ENCODE measurements around the gene MGAT5. TPM values are rescaled to one million over a fixed set of nuclear protein-coding genes. Genes with fewer than 3 reads are reported as not detected.

MGAT5 gene
- polyA plus RNA-seq, 1 donor, result 46.5 TPM

GRCh38 chr2:134231301-134231964 lies 22.4 kb upstream of the MGAT5 start:
- no peak for DNase-seq

DNA sequence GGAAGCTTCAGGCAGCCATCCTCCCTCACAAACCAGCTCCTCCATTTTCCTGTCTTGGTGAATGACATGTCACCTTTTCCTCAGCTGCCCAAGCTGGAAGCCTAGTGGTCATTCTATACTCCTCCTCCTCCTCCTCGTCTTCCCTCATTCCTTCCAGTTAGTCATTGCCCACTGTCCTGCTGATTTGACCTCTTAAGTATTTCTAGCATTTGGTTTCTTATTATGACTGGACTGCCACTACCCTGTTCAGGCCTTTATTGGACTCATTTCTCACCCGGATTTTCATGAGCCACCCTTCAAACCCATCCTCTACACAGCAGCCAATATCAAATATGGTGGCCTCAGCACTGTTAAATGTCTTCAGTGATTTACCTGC lies 21.9 kb upstream of the MGAT5 start:
- no peak for DNase-seq

DNA sequence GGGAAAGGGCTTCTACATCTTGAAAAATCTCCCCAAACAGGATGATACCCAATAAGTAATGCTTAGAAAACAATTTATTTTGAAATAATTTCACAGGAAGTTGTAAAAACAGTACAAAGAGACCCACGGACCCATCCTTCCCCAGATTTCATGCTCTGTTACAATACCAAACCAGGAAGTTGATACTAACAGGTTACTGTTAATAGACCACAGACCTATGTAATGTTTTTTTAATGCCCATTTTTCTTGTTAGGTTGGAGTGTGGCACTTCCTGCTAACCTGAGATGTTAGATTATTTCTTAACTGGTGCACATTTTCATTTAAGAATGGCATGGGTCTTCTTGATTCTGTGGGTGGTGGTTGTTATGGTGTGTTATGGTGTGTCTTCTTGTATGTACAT lies 21.4 kb upstream of the MGAT5 start:
- DNase-seq, result no peak

GRCh38 chr2:134232868-134233727 lies 20.8 kb upstream of the MGAT5 start:
- DNase-seq, result no peak

DNA sequence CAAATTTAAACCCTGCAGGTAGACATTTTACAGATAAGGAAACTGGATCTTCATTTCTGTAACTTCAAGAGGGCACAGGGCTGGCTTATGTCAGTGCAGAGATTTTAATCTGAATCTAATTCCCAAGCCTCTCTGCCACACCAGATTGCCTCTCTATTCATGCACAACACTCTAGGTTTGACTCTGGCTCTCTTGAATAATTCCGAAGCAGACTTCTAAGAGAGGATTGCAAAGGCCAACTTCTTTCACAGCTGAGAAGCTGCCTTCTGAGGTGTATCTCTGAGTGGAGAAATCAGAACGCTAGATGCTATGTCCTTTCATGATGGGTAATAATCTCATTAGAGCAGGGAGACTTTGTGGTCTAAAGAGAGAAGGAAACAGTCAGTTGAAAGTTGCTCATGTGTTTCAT lies 20.1 kb upstream of the MGAT5 start:
- DNase-seq, result no peak

DNA sequence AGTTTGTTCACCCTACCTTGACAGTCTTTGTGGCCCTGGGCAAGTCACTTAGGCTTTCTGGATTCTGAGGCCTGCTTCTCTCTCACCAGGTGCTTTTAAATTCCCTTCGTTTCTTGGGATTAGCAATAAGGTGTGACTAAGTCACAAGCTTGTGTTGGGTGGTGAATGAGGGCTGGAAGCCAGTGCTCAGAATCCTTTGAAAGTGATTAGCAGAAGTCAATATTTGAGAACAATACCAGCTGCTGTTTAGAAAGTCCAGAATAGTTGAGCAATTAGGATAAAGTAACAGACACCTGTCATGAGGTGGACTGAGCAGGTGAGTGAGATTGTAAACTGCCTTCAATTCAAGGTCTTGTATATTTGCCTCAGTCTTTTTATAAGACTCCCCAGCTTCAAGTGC lies 19.3 kb upstream of the MGAT5 start:
- no peak for DNase-seq

DNA sequence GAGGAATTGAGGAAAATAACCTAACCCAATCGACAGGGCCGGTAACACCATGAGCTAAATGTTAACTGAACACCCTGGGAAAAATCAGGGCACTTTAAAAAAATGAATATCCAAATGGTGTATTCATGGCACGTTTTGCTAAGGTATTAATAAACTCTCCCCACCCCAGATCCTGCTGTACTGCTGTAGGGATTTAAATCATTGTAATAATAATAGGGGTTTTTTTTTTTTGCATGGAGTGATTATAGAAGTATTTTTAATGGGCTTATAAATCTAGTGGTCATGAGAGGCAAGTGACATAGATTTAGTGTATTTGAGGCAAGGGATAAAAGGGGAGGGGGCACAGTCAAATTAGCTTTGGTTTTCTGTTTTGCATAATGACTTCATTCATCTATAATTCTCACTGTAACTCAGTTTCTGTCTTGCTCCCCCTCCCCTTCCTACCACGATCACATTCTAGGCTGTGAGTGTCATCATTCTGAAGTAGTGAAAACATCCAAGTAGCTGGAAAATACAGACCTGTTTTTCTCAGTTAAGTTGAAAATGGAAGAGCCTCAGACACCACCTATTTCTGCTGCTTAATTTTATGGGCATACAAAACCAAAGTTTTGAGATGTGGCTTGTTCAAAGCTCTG lies 18.2 kb upstream of the MGAT5 start:
- DNase-seq, result no peak

- DNase-seq, result no peak
Measured at GRCh38 chr2:134238371-134238770, 15.5 kb upstream of the MGAT5 start.

DNA sequence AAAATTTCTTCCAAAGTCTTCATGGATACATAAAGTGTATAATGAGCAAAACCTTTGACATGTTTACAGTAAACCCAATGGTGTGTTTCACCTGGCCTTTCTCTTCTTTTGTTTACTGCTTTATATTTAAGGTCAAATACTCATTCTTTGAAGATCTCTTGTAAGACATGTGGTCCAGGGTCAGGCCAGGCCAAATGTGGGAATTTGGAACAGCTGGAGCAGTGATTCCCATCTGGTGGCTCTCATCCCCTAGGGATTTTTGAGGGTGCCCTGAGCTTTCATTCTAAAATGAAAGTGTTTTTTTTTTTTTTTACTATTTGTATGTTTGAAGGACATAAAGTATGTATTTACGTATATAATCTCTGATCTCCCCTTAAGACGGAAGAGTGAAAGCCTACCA lies 13.8 kb upstream of the MGAT5 start:
- no peak for DNase-seq

GRCh38 chr2:134241911-134242310 lies 12.0 kb upstream of the MGAT5 start:
- no peak for DNase-seq

- DNase-seq, result no peak
Measured at GRCh38 chr2:134243244-134243643, 10.6 kb upstream of the MGAT5 start.

DNA sequence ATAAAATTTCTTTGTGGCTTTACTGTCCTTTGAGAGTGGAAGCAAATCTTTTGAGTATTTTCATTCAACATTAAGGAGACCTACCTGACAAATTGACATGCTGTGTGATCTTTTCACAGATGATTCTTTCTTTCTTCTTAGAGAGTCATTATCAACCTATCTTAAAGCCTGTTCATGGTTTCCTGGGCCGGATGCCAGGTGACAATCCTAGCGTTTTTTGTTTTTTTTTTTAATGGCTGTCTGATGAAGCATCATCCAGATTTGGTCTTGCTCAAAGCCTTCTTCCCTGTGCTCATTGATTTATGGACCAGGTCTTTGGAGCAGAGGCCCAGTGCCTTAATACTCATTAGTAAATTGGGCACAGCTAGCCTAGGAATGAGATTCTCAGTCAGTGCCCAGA lies 9.8 kb upstream of the MGAT5 start:
- no peak for DNase-seq

- no peak for DNase-seq
Measured at GRCh38 chr2:134244587-134244986, 9.3 kb upstream of the MGAT5 start.

- peak; percentile 68 for DNase-seq
Measured at GRCh38 chr2:134245340-134245984, 8.4 kb upstream of the MGAT5 start.

GRCh38 chr2:134246154-134246874 lies 7.6 kb upstream of the MGAT5 start:
- no peak for DNase-seq

- no peak for DNase-seq
Measured at GRCh38 chr2:134247679-134248078, 6.2 kb upstream of the MGAT5 start.

DNA sequence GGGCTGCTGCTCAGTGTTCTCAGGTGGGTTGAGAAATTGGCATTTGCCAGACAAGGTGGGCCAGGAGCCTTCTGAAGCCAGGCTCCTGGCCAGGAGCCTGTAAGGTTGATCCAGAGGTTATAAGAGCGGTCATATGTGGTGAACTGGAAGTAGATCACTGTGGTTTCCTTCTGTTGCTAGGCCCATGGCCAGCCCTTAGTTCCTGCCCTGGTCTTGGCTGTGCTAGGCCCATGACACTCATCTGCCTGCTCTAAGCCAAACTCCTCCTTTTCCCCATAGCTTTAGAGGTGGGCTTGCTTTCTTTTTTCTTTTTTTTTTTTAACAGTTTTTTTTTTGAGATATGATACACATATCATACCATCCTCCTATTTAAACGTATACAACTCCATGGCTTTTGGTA lies 5.0 kb upstream of the MGAT5 start:
- no peak for DNase-seq

DNA sequence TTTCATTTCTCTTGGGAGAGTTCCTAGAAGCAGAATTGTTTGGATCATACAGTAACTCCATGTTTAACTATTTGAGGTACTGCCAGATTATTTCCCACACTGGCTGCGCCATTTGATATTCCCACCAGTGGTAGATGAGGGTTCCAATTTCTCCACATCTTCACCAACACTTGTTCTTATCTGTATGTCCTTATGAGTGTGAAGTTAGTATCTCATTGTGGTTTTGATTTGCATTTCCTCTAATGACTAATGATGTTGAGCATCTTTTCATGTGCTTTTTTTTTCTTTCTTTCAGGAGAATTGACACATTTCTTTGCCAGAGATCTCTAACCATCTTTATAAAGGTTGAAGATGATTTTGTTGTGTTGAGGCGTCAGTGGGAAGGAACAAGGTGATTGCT lies 4.1 kb upstream of the MGAT5 start:
- no peak for DNase-seq

GRCh38 chr2:134250840-134251461 lies 2.9 kb upstream of the MGAT5 start:
- no peak for DNase-seq

DNA sequence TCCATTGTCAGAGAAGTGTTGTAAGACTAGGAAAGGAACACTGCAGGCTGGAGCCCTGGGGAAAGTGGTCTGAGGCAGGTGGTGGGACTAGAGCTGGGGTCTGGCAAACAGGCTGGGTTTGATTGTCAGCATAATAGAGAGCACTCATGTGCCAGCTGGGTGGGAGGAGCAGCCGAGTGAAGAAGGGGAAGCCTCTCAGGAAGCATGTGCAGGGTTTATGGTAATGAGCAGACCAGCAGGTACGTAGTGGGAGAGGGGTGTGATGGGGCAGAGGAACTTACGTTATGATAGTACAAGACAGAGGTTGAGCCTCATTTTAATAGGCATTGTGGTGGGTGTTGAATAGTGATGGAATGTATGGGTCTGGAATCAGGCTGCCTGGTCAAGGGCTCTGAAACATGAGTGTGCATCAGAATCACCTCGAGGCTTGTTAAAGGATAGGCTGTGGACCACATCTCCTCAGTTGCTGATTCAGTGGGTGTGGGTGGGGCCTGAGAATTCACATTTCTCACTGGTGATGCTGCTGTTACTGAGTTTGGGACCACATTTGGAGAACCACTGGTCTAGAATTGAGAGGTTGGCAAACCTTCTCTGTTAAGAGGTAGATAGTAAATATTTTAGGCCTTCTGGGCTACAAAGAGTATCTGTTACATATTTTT lies 1.7 kb upstream of the MGAT5 start:
- DNase-seq, result no peak

GRCh38 chr2:134253117-134253704 lies 661 bp upstream of the MGAT5 start:
- no peak for DNase-seq
